OCI-LY3 (cell line): Measurements from ENCODE around the gene FRMD1.

ENCODE experiments used
- H2AFZ ChIP-seq: fragments of 200-600, 300-600 bp; shearing (Covaris generic); 2 replicates; pipeline ENCODE4 v1.6.0; 2014; ENCODE audit warnings: antibody characterized with exemption, low read depth, low read length
- H3K27ac ChIP-seq: fragments of 200-600, 300-600 bp; sonication (generic); 2 replicates; pipeline ENCODE4 v1.5.1; 2014; ENCODE audit warnings: mild to moderate bottlenecking, low read length, moderate library complexity, mixed read lengths
- H3K27me3 ChIP-seq: fragments of 200-600, 300-600 bp; sonication (generic); 2 replicates; pipeline ENCODE4 v1.6.1; 2014; ENCODE audit warnings: low read depth, low read length, mixed read lengths
- H3K36me3 ChIP-seq: fragments of 200-600, 300-600 bp; sonication (generic); replicated peaks from 2 replicates; pipeline ENCODE3; 2014; ENCODE audit warnings: low read depth, low read length, mixed read lengths
- H3K4me1 ChIP-seq: fragments of 300-600, 200-600 bp; sonication (generic); 2 replicates; pipeline ENCODE4 v1.6.1; 2014; ENCODE audit warnings: low read length, mixed read lengths
- H3K4me2 ChIP-seq: fragments of 200-600, 300-600 bp; sonication (generic); 2 replicates; pipeline ENCODE4 v1.6.1; 2014; ENCODE audit warnings: low read length, mixed read lengths
- H3K4me3 ChIP-seq: fragments of 300-600, 200-600 bp; sonication (generic); 2 replicates; pipeline ENCODE4 v1.5.1; 2014; ENCODE audit warnings: antibody characterized with exemption, mild to moderate bottlenecking, low read length, moderate library complexity
- H3K79me2 ChIP-seq: fragments of 300-600, 200-600 bp; shearing (Covaris generic); 2 replicates; pipeline ENCODE4 v1.6.1; 2014; ENCODE audit warnings: mild to moderate bottlenecking, low read length, mixed read lengths
- H3K9ac ChIP-seq: fragments of 300-600, 200-600 bp; shearing (Covaris generic); 2 replicates; pipeline ENCODE4 v1.6.0; 2014; ENCODE audit warnings: mild to moderate bottlenecking, low read length, moderate library complexity
- H3K9me3 ChIP-seq: fragments of 200-600, 300-600 bp; shearing (Covaris generic); 2 replicates; pipeline ENCODE4 v1.6.1; 2014; ENCODE audit warnings: low read length, mixed read lengths; ENCODE audit not compliant: insufficient read depth
- H4K20me1 ChIP-seq: fragments of 200-600, 300-600 bp; sonication (generic); 2 replicates; pipeline ENCODE4 v1.6.1; 2016; ENCODE audit warnings: low read length, mixed read lengths; ENCODE audit not compliant: insufficient read depth
- CTCF ChIP-seq: fragments of 200-600, 300-600 bp; sonication (generic); IDR thresholded peaks from 2 replicates; pipeline ENCODE4 v1.5.1; 2014; ENCODE audit warnings: antibody characterized with exemption, low read length, low read depth
- EZH2phosphoT487 ChIP-seq: fragments of 200-600 bp; shearing (Covaris generic); IDR thresholded peaks from 2 replicates; pipeline ENCODE4 v1.6.1; 2018; ENCODE audit warnings: antibody characterized with exemption, mixed run types, low read depth

Gene FRMD1

DNA sequence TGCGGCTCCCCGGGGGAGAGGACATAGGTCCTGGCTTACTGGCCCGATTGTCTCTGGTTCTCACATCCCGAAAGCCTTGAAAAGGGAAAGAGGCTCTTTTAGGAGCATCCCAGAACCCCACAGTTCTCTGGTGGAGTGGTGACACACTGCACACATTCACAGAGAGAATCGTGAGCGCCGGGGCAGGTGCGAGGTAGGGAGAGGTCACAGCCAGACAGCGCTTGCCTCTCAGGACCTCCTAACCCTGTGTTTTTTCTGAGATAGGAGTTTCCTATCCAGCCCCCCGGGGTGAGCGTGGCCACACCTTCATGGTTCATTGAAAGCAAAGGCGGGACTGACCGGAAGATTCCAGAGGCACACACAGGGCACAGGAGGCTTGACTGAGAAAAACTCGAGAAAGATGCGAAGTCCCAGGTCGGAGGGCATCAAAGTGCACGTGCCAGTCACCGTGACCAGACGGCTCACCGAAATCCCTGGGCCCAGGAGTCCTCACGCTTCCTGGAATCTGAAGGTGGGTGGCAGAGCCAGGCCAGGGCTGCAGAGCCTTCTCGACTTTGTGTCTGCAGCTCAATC is 46.5 kb upstream of the FRMD1 start:
- no peaks in the 10 kb centered on the region for H3K27me3 ChIP-seq
- H3K4me2 ChIP-seq = no peak overlapping the region
- no peak overlapping the region for H3K27ac ChIP-seq
- H3K4me3 ChIP-seq = no peak overlapping the region
- H4K20me1 ChIP-seq = no peaks in the 10 kb centered on the region
- no peaks in the 10 kb centered on the region for H3K79me2 ChIP-seq
- TF ChIP-seq EZH2phosphoT487 (no peak), CTCF (no peak)
- H3K4me1 ChIP-seq = peaks cover 12% of the 10 kb centered on the region
- no peak overlapping the region for H2AFZ ChIP-seq
- no peaks in the 10 kb centered on the region for H3K9me3 ChIP-seq
- H3K36me3 ChIP-seq = no peaks in the 10 kb centered on the region
- no peak overlapping the region for H3K9ac ChIP-seq

- H4K20me1 ChIP-seq = no peaks in the 10 kb centered on the region
- no peaks in the 10 kb centered on the region for H3K27me3 ChIP-seq
- no peaks in the 10 kb centered on the region for H3K9me3 ChIP-seq
- H3K27ac ChIP-seq = no peak overlapping the region
- H2AFZ ChIP-seq = no peak overlapping the region
- H3K4me3 ChIP-seq = no peak overlapping the region
- TF ChIP-seq CTCF (no peak), EZH2phosphoT487 (no peak)
- no peaks in the 10 kb centered on the region for H3K79me2 ChIP-seq
- no peaks in the 10 kb centered on the region for H3K36me3 ChIP-seq
- H3K4me2 ChIP-seq = no peak overlapping the region
- H3K4me1 ChIP-seq = peaks cover 12% of the 10 kb centered on the region
- no peak overlapping the region for H3K9ac ChIP-seq
Measured at GRCh38 chr6:168124921-168125320, 45.9 kb upstream of the FRMD1 start.

DNA sequence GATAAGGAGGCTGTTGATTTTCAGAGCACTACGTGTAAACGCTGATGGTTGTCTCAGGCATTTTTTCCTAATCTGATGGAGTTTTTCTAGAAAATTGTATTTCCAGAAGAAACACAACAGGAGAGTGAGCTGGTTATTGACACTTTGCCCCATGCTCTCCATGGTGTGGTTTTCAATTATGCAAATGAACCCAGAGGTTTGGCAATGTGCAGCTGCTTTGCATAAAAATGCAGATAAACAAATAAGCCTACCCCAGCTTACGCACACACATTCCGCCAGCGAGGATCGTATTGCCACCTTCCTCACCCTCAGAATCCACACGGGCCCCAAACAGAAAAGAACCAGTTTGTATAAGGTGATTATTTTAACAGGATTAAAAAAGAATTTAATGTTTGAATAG is 45.1 kb upstream of the FRMD1 start:
- no peaks in the 10 kb centered on the region for H3K27me3 ChIP-seq
- no peak overlapping the region for H3K4me2 ChIP-seq
- H3K9ac ChIP-seq = no peak overlapping the region

More for the DNA sequence above, 45.1 kb upstream of the FRMD1 start:
- no peak for TF ChIP-seq EZH2phosphoT487
- TF ChIP-seq CTCF = no peak
- no peak overlapping the region for H3K4me3 ChIP-seq
- no peaks in the 10 kb centered on the region for H3K36me3 ChIP-seq
- H3K4me1 ChIP-seq = peaks cover 12% of the 10 kb centered on the region
- H4K20me1 ChIP-seq = no peaks in the 10 kb centered on the region
- H3K27ac ChIP-seq = no peak overlapping the region
- H3K9me3 ChIP-seq = no peaks in the 10 kb centered on the region
- no peak overlapping the region for H2AFZ ChIP-seq
- H3K79me2 ChIP-seq = no peaks in the 10 kb centered on the region
